ENCODE data around the gene FABP3.

Gene FABP3

DNA sequence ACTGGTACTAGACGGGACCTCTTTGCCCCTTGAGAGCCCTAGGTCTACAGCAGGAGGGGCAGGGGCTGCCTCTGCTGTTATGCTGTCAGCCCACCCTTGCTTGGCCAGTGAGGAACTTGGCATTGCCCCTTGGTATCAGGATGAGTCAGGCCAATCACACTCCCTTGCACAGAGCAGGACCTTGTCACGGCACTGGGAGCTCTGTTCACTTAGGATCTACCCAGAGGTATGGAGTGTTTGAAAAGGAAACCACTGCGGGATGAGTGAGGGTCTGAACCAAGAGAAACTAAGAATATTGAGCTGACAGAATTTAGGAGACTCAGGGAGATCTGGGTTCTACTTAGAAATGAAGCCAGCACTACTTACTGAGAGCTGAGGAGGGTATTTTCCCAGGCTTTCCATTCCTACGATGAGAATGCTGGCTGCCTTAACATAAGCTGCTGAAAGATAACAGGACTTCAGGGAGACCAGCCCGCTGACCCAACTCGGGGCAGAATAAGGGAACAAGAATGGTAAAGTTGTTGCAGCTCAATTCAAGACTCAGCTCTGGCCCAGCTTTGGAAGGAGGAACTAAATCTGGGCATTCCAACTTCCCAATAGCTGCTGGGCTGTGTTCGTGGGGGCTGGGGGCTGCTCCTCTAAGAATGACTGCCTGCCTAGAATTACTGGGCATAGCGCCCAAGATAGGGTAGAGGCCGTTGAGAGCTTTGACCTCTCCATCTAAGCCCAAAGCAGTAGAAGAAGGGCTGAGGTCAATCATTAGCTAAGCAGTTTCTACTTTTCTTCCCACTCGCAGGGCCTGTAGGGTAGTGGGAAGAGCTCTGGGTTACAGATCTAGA, 1.5 kb downstream of the FABP3 start:
- no peak for DNase-seq

DNA sequence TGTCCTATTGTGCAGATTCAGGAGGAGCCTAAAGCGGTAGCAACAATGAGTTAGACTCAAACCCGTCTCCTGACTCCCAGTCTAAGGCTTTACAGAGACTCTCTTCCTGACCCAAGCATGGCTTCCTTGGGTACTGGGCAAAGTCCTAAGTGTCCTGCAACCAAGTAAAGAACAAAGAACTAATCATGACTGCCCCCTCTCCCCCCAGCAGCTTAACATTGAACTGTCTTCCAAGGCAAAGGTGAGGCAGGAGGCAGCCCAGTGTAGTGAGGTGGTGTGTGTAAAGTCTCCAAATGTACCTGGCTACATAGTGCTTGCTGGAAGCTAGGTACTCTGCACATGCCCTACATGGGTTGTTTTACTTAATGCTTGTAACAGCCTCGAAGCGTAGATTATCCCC, 2.3 kb downstream of the FABP3 start:
- DNase-seq: no peak

DNA sequence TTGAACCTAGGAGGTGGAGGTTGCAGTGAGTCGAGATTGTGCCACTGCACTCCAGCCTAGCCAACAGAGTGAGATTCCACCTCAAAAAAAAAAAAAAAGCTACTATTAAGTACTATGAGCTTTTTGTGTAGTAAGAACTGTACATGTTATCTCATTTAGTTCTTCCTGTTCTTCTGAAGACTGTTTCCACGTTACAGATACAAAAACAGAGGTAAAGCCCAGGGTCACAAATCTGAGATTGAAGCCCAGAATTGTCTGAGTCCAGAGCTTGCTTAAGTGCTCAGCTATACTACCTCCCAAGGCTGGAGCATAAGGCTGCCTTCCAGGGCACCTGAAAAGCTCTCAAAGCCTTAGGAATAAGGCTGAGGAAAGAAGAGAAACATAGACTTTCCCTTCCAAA, 2.9 kb downstream of the FABP3 start:
- DNase-seq: no peak

DNA sequence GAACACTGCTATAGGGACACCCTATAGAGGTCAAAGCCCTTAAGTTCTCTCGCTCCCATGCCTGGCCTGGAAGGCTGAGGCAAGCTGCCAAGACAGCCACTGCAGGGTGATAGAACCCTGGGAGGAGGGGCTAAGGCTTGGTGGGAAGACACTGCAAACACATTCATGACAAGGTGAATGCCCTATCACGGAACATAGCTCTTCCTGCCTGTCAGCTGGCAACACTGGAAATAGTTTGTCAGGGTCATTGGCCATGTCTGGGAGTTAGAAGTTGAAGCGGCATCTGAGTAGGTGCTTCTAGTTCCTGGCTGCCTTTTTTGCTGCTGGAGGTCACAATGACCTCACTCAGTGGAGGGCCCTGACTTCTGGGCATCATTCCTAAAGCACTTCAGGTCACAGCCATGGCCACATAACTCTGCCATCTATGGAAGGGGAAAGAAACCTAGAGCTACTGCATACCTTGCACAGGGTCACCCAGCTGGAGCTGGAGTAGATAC, 4.2 kb downstream of the FABP3 start:
- no peak for DNase-seq

DNA sequence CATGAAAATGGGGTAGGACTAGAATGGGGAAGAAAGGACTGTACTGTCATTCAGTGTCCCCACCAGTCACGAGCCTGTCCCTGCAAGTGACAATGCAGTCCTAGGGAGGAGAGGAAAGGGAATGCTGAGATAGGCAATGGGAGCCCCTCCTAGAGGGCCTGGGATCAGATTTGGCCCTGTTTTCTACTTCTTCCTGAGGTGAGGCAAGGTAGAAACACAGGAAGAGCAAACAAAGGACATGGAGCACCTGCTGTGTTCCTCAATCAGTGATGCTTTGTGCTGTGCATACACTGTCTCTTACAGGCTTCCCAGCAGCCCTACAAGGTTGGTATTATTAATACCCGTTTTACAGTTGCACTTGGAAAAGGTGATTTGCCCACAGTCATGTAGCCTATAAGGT, 6.1 kb downstream of the FABP3 start:
- DNase-seq: no peak

DNA sequence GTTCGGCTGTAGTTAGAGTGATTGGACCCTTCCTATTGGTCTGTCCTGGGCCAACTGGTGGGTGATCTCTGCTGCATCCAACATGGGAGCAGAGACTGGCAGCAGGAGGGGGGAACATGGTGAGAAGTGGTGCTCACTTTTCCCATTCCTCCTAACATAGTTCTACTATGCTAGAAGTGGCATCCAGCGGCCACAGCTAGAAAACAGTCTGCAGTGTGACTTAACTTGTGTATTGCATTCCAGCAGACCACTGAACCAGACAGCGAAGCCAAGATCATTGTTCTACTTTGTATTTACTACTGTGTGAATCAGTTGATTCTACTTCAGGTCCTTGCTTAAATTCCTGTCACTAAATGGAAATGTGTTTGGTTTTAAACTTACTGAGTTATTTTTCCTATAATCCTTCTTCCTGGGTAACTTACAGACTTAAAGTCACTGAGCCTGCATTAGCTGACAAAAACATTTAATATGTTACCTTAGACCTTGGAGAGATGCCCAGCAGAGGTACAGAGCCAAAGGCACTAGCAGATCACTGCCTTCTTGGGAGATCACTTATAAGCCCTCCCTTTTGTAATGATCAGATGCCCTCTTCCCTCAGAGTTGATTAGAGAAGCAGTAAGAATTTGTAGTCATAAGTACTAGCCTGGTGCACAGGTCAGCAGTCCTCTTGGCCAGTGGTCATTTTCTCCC, 8.2 kb downstream of the FABP3 start:
- DNase-seq: no peak

DNA sequence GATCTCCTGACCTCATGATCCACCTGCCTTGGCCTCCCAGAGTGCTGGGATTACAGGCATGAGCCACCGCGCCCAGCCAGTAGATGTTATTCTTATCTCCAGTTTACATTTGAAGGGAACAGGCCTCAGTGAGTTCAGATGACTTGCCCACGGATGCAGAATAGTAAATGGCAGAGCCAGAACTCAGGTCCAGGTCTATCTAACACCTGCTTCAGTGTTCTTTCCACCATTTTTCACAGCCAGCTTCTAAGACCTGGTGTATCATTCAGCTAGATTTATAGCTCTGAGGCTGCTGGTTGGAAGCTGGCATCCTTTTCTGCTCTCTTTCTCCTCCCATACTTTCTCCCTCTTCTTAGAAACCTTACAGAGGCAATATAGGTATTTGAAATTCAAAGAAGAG, 10.8 kb downstream of the FABP3 start:
- no peak for DNase-seq

DNA sequence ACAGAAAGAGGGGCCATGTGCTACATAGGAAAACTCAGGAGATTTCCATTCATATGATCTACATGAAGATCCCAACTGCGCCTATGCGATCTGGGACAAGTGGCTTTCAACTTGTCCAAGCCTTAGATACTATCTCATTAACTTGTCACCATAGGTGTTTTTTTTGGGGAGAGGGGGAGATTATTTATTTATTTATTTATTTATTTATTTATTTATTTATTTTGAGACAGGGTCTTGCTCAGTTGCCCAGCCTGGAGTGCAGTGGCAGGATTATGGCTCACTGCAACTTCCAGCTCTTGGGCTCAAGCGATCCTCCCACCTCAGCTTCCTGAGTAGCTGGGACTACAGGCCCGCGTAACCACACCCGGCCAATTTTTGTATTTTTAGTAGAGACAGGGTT, 11.3 kb downstream of the FABP3 start:
- DNase-seq: no peak

DNA sequence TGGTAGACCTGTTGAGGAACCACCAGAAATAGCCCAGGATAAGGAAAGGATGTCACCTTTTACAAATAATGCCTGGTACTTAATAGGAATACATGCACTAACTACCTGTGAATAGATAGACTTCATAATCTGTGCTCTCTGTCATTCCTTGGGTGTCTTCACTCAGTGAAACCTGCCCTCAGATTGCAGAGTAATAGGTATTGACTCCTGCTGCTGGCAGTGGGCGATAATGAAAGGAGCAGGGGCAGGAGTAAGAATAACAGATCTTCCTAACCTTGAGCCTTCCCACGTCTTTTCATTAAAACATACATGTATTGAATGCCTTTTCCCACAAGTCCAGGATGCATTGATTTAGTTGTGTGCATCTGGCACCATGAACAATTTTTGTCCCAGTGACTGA, 16.4 kb downstream of the FABP3 start:
- DNase-seq: no peak

DNA sequence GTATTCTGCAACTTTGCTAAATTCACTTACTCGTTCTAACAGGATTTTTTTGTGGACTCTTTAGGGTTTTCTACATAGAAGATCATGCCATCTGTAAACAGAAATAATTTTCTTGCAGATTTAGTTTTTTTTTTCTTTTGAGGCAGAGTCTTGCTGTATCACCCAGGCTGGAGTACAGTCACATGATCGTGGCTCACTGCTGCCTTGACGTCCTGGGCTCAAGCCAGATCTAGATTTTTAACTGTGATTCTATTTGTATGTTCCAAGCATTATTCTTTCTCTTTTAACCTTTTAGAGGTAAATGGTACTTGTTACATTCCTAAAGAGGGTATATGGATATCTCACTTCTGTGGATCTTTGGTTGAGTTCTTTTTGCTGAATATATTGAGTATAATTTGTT, 18.6 kb downstream of the FABP3 start:
- no peak for DNase-seq

DNA sequence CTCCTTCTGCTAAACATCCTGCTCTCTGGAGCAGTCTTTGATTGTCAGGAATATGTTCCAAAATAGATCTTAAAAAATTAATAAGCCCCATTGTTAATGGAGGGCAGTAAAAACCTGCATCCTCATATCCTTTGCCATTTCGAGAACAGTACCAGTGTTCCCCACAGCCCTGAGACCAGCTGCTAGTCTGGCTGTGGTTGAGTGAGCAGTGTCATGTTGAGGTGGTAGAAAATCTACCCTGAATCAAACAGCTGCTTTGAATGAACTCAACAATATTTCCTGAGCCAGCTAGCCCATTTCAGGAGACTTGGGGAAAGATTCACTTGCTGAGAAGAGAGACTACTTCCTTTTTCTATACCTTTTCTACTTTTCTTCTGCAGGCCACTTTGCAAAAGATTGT, 24.4 kb downstream of the FABP3 start:
- no peak for DNase-seq

DNA sequence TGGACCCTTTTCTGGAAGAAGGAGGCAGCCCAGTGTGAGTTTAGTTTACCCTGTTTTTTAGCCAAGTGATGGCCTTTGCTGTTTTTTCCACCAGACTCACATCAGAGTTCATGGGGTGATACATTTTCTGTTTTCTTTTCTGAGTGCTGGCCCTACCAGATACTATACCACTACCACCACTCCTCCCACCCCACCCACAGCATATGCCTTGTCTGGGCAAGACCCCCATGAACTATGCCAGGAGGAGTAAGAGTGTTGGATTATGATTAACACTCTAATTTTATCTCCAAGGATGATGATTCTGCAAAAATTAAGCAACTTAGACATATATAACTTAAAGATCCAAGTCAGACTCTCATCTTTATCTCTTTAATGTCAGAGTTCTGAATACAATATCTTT, 26.1 kb downstream of the FABP3 start:
- no peak for DNase-seq

DNA sequence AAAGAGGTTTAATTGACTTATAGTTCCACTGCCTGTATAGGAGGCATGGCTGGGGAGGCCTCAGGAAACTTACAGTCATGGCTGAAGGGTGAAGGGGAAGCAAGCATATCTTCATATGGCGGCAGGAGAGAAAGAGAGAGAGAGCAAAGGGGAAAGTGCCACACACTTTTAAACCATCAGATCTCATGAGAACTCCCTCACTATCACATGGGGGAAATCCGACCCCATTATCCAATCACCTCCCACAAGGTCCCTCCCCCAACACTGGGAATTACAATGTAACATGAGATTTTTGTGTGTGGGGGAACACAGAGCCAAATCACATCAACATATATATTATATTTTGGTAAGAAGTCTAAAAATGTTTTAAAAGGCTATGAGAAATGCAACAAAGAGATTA, 27.2 kb downstream of the FABP3 start:
- DNase-seq: no peak

DNA sequence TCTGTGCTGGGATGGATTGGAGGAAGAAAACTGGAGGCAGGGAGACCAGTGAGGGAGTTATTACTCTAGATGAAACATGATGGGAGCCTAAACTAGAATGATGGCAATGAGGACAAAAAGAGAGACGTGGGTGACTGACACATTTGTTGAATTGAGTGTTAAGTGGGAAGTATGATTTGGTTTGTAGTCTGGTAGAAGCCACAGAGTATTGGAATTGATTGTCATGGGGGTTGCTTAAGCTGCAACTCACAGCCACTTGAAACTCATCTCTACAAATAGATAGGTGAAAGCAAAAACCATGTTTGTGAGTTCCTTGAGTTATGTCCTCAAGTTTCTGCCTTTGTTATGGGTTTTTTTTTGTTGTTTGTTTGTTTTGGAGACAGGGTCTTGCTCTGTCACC, 28.4 kb downstream of the FABP3 start:
- DNase-seq: no peak

DNA sequence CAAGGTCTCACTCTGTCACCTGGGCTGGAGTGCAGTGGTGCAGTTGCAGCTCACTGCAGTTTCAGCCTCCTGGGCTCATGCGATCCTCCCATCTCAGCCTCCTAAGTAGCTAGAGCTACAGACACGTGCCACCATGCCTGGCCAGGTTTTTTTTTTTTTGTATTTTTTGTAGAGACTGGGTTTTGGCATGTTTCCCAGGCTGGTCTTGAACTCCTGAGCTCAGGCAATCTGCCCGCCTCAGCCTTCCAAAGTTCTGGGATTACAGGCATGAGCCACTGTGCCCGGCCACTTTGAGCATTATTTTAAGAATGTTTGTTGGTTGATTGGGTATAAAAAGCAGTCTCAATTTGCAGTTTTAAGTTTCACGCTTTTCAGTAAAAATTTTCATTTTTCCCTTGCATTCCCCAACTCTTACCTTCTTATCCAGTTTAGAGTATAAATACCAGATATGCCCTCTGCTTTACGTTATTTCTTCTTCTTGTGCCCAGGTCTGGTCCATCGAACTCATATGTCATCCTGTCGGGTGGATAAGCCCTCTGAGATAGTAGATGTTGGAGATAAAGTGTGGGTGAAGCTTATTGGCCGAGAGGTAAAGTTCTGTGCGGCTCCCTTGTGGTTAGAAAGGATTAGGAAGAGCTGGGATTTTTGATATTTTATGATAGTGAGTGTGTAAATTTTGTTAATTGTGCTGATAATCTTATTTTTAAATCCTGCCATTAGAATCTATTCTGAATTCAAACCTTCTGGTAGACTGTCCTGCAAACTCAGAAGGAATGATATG, 36.0 kb downstream of the FABP3 start:
- no peak for DNase-seq

DNA sequence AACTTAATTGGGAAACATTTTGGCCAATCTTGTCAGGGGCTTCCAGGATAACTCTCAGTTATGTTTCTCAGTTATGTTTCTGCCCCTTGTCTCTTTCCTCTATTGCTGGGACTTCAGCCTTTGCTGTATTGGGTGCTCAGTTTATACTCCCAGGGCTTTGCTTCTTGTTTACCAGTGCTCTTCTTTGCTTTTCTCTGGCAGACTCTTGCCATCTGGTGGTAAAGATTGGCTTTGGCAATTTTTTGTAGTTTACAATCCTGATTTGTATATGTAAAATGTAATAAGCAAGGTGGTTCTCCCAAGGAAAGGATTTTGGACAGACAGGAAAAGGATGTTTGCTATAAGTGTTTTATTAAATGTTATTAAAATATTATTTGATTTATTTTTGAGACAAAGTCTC, 37.9 kb downstream of the FABP3 start:
- DNase-seq: no peak

DNA sequence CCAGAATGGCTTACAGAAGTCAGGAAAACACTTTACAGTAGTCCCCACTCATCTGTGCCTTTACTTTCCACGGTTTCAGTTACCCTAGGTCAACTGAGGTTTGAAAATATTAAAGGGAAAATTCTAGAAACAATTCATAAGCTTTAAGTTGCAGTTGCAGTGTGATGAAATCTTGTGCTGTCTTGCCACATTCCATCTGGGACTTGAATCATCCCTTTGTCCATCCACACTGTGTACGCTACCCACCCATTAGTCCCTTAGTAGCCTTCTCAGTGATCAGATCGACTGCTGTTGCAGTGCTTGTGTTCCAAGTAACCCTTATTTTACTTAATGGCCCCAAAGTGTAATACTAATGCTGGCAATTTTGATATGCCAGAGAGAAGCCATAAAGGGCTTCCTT, 45.5 kb downstream of the FABP3 start:
- DNase-seq: no peak

DNA sequence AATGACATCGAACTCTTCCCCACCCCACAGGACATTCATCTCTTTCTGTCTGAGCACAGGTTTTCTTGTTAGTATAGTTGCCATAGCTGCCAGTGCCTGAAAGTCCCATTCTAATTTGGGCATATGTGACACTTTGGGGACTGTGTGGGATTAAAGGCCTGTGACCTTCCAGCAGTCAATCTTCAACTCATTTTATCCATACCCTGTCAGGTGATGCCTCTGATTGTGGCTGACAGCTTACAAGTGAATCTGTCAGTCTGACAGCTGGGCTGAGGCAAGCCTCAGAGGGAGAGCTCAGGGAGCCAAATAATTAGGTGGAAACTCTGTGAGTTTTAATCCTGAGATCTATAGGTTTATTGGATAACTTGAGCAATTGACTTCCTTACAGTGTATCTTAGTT, 46.4 kb downstream of the FABP3 start:
- no peak for DNase-seq

DNA sequence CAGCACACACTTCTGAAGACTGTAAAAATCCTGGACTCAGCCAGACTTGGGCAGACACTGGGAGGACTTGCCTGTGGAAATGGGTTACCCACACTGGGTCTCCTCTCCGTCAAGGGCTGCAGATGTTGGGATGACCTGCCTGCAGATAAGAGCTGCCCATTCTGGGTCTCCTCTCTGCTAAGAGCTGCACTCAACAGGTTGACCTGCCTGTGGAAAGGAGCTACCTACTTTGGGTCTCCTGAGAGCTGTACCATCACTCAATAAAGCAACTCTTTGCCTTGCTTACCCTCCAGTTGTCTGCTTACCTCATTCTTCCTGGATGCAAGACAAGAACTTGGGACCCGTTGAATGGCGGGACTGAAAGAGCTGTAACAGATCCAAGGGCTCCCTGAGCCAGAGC, 47.9 kb downstream of the FABP3 start:
- DNase-seq: no peak

DNA sequence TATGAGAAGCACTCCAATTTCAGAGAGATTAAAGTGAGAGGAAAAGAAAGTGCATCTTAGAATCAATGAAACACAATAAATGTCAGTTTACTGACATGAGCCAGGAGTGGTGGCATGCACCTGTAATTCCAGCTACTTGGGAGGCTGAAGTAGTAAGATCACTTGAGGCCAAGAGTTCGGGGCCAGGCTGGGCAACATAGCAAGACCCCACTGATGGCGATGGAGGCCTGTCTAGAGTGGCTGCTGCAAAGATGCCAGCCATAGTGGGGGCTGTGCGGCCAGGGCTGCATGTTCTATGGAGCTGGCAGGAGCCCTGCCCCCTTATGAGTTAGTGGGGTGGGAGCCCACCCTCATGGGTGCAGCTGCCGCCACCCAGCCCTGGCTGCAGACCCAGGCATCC, 48.8 kb downstream of the FABP3 start:
- no peak for DNase-seq

DNA sequence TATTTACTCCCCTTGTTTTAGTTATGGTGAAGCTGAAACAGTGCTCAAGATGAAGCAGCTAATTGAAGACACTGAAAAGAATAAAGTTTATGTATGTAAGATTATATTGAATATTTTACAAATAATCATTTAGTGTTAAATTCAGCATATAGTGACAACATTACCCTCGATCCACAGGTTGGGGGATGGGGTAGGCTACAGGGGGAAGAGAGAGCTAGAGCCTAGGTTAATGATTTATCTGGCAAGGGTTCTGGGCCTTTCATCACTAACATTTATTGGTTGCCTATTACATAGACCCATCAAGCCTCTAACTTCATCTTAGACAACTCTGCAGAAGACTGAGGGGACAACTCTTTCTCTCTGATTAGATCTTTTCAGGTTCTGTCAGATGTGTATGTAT, 54.7 kb downstream of the FABP3 start:
- DNase-seq: no peak

DNA sequence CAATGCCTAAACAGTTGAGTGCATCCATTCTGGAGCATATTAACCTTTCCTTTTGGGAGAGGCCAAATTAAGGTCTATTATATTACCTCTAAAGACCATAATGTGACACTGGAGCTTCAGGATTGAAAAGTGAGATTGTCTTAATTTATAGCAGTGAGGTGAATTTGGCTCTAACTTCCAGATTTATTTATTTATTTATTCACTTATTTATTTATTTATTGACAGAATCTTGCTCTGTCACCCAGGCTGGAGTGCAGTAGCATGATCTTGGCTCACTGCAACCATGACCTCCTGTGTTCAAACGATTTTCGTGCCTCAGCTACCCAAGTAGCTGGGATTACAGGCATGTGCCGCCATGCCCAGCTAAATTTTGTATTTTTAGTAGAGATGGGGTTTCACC, 57.0 kb downstream of the FABP3 start:
- no peak for DNase-seq
